GM12872 (cell line): ENCODE data around the gene SEMA3B.

Experiments used
- TF ChIP-seq, protein P1 (sequence below): IDR thresholded peaks from 3 replicates; pipeline ENCODE4 v1.5.1; 2011; ENCODE audit warnings: low read depth, mild to moderate bottlenecking, low read length, moderate library complexity; ENCODE audit not compliant: insufficient read depth

The SEMA3B gene

DNA sequence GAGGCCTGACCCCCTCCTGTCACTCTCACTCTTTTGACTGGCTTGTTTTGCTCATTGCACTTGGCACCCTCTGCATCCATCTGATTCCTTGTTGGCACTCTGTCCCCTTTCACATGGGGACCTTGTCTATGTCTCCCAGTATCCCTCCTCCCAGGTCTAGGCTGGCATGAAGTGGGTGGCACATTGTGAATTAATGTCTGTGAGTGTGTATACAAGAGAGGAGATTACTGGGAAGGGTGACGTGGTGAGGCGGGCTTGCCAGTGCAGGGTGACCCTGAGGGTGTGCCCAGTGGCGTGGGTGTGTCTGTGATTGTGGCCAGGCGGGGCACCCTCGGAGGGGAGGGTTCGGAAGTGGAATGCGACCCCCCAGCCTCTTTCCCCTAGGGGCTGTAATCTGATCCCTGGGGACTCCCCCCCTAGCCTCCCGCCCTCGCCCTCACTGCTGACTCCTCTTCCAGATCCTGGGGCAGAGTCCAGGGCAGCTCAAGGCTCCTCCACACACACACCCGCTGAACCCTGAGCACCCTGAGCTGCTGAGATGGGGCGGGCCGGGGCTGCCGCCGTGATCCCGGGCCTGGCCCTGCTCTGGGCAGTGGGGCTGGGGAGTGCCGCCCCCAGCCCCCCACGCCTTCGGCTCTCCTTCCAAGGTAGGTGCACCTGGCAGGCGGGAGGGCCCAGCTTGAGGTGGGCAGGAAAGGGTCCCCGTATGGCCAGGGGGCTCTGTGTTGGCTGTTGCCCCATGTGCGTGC, at the start of gene SEMA3B:
Gene SEMA3B (plus strand): TSS at position 445 of the 749 bp plus-strand sequence. CDS start 94 bp downstream, at position 539.
- TF ChIP-seq, protein P1, sequence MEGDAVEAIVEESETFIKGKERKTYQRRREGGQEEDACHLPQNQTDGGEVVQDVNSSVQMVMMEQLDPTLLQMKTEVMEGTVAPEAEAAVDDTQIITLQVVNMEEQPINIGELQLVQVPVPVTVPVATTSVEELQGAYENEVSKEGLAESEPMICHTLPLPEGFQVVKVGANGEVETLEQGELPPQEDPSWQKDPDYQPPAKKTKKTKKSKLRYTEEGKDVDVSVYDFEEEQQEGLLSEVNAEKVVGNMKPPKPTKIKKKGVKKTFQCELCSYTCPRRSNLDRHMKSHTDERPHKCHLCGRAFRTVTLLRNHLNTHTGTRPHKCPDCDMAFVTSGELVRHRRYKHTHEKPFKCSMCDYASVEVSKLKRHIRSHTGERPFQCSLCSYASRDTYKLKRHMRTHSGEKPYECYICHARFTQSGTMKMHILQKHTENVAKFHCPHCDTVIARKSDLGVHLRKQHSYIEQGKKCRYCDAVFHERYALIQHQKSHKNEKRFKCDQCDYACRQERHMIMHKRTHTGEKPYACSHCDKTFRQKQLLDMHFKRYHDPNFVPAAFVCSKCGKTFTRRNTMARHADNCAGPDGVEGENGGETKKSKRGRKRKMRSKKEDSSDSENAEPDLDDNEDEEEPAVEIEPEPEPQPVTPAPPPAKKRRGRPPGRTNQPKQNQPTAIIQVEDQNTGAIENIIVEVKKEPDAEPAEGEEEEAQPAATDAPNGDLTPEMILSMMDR: no peak

DNA sequence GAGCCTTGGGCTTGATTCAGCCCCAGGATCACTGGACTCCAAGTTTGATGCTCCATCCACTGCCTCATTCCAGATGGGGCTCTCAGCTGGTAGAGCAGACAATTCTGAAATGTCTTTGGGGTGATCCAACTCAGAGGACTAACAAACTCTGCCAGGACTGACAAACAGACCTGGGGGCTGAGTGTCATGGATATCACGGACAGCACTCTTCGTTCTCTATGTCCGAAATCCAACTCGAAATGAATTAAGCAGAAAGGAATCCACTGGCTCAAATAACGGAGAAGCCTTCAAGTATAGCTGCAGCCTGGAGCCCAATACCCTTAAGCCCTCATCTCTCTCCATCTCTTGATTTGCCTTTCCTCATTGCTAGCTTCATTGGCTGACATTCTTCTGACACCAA, 49.7 kb upstream of the SEMA3B start:
- TF ChIP-seq, protein P1: no peak

DNA sequence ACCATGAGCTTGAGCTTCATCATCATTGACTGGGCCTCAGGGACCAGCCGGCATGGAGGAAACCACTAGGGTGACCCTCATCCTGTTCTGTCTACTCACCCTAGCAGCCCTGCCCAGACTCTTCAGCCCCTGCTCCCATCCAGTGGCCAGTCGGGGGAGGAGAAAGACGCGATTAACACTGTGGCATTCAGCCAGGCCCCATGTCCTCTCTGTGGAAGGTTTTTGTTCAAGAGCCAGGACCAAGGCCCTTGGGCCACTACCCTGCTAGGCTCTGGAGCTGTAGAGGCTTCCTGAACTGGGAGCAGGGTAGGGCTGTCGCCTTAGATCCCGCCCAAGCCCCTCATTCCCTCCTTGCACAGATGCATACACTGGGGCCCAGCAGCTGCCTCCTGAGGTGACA, 48.8 kb upstream of the SEMA3B start:
- TF ChIP-seq, protein P1: no peak

DNA sequence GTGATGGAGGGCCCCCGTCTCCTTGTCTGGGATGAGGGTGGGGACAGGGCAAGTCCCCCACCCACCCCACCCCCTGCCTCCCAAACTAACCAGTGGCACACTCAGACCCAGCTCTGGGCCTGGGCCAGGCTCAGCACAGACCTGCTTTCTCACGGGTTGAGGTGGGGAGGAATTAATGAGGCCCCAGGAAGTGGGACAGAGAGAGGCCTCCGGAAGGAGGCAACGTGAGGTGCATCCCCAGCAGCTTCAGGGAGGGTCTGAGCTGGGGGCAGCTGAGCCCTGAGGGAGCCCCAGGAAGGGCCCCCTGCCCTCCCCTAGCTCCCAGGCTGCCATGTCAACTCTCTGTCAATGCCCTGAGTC, 47.9 kb upstream of the SEMA3B start:
- TF ChIP-seq, protein P1: no peak

DNA sequence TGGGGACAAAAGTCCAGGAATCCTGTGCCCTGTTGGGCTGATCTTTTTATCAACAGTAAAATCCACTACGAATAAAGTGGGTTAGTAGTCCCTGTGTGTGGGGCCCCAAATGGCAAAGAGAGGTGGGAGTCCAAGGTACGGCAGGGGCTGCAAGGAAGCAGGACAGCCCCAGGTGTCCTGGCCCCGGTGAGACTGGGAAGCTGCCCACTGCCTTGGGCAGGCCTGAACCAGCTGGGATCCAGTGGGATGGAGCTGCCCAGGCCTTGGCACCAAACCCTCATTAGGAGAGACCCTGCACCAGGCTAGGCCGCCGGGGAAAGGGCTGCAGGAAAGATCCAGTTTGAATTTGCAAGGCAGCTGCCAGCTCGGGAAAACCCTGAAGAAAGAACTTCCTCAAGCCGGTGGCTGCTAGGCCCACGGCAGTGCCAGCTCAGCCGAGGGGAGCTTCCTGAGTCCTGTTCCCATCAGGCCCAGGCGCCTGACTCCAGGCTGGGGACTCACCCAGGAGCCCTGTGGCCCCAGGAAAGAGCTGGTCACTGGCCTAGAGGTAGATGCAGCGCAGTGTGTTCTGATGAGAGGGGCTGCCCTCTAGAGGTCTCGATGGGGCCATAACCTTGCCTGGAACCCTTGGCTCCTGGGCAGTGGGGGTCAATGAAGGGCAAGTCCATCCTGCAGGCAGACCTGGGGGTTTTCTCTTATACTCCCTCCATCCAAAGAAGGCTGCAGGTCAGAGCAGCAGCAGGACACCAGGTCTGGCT, 47.4 kb upstream of the SEMA3B start:
- TF ChIP-seq, protein P1: peak; percentile 41; the same call in 2 of the 3 replicates

DNA sequence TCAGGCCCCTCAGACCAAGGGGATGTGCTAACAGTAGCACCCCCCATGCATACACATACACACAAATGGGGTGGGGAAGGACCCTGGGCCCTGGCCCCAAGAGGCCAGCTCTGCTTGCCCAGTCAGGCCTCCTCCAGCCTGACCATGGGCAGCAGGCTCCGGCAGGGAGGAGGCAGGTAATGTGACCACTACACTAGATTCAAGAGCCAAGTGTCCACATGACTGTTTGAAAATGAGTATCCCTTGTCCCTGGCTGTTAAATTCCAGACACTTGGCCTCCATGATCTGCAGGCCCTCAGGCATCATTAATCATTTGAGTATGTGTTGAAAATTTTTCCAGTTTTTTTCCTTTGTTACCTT, 46.8 kb upstream of the SEMA3B start:
- TF ChIP-seq, protein P1: no peak

DNA sequence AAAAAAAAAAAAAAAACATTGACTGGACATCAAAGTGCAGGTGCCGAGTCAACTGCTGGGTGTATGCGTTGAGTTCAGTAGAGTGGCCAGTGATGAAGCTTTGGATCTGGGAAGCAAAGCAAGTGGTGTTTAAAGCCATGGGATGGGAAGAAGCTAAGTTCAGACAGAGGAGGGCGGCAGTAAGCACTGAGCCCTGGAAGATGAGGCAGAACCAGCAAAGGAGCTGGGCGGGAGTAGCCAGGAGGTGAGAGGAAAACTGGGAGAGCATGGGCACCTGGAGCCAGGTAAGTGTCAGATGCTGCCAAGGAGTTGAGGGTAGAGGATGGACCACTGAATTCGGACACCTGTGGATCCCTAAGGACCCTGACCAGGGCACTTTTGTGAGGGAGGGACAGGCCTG, 44.3 kb upstream of the SEMA3B start:
- TF ChIP-seq, protein P1: no peak
